Activated CD4-positive, alpha-beta T cell treated with anti-CD3 and anti-CD28 coated beads for 36 hours (primary cell): Measurements from ENCODE around the gene PPIL1. TPM values are rescaled to one million over a fixed set of nuclear protein-coding genes. Genes with fewer than 3 reads are reported as not detected.

Source experiments
- ATAC-seq: fragments of 200-7000 bp; cut with Tn5 transposase; one replicate; pipeline ENCODE4 v1.10.0; 2021; ENCODE audit warnings: mild to moderate bottlenecking, moderate library complexity
- CTCF ChIA-PET: fragments of 350-600 bp; sonication (Branson Sonifier 250); formaldehyde crosslinking; loops from one replicate; lab custom pipeline; 2021; ENCODE audit warnings: antibody characterized with exemption; lab: Charles Lee
- POLR2A ChIA-PET: fragments of 350-600 bp; sonication (Branson Sonifier 250); formaldehyde crosslinking; loops from one replicate; lab custom pipeline; 2021; ENCODE audit warnings: antibody characterized with exemption, inconsistent platforms; lab: Charles Lee
- DNase-seq: peaks from one replicate; pipeline ENCODE4 v3.0.0-alpha.2; 2020
- H3K27ac Mint-ChIP-seq: one replicate; pipeline ENCODE4 v1.8.0; 2021; ENCODE audit warnings: mixed read lengths
- H3K27me3 Mint-ChIP-seq: one replicate; pipeline ENCODE4 v1.8.0; 2021; ENCODE audit warnings: mixed read lengths
- H3K36me3 Mint-ChIP-seq: one replicate; pipeline ENCODE4 v1.8.0; 2021; ENCODE audit warnings: low read depth, mixed read lengths
- H3K4me1 Mint-ChIP-seq: one replicate; pipeline ENCODE4 v1.8.0; 2021; ENCODE audit warnings: mixed read lengths
- H3K4me3 Mint-ChIP-seq: one replicate; pipeline ENCODE4 v1.8.0; 2021; ENCODE audit warnings: mild to moderate bottlenecking, moderate library complexity, mixed read lengths
- H3K9me3 Mint-ChIP-seq: one replicate; pipeline ENCODE4 v1.8.0; 2021; ENCODE audit warnings: low read depth, mixed read lengths
- intact Hi-C, 2 experiments: fragments of 100-400 bp; cut with DNase I in 1 of 2; cut with micrococcal nuclease in 1 of 2; formaldehyde crosslinking; loops; one replicate each; pipeline versions ENCODE4 v1.14.2 to v1.15.1; 2022 to 2024; cut with DNase I, micrococcal nuclease
- total RNA-seq, 2 experiments: library from RNA; stranded (reverse); gene quantifications; one replicate each; pipeline ENCODE4 v1.2.3, GENCODE V29; 2021

PPIL1 gene
- total RNA-seq, 2 experiments from 2014 or later: 45.9 to 46.0 TPM

- POLR2A ChIA-PET: no interaction called here
- CTCF ChIA-PET: interaction anchor here (0.6 to 1.4 kb wide), 2 partner anchors 29 to 39 kb away, joined by 4 read pairs; no protein-coding TSS in a partner anchor
- H3K27ac Mint-ChIP-seq: no peak overlapping the region
- no peak for DNase-seq
- intact Hi-C loops: no loop called here
- H3K9me3 Mint-ChIP-seq: no peaks in the 10 kb centered on the region
- H3K27me3 Mint-ChIP-seq: peaks cover 2% of the 10 kb centered on the region
- no peak for ATAC-seq
- H3K4me1 Mint-ChIP-seq: peaks cover 6% of the 10 kb centered on the region
- no peaks in the 10 kb centered on the region for H3K36me3 Mint-ChIP-seq
- H3K4me3 Mint-ChIP-seq: no peak overlapping the region
Measured at GRCh38 chr6:36823421-36824096, 51.0 kb downstream of the PPIL1 start.

GRCh38 chr6:36822506-36823269 is 51.9 kb downstream of the PPIL1 start:
- Mint-ChIP-seq H3K36me3 (no peaks in the 10 kb centered on the region), H3K9me3 (no peaks in the 10 kb centered on the region), H3K27me3 (peaks cover 2% of the 10 kb centered on the region), H3K27ac (no peak overlapping the region), H3K4me1 (peaks cover 3% of the 10 kb centered on the region), H3K4me3 (no peak overlapping the region)
- CTCF ChIA-PET: no interaction called here
- ATAC-seq: no peak
- intact Hi-C loops: no loop called here
- POLR2A ChIA-PET: no interaction called here
- DNase-seq: no peak

GRCh38 chr6:36821581-36822335 is 52.8 kb downstream of the PPIL1 start:
- H3K4me1 Mint-ChIP-seq: no peaks in the 10 kb centered on the region
- DNase-seq (peak; percentile 24), ATAC-seq (no peak)
- no peak overlapping the region for H3K27ac Mint-ChIP-seq
- ChIA-PET POLR2A (no interaction called here), CTCF (interaction anchor here (0.8 kb wide), 1 partner anchor 140 kb away, joined by 4 read pairs; no protein-coding TSS in a partner anchor)
- no peaks in the 10 kb centered on the region for H3K27me3 Mint-ChIP-seq
- intact Hi-C loops: no loop called here
- H3K4me3 Mint-ChIP-seq: no peak overlapping the region
- no peaks in the 10 kb centered on the region for H3K36me3 Mint-ChIP-seq
- no peaks in the 10 kb centered on the region for H3K9me3 Mint-ChIP-seq

GRCh38 chr6:36820700-36821580 is 53.7 kb downstream of the PPIL1 start:
- no peak for DNase-seq
- ATAC-seq: no peak
- H3K27me3 Mint-ChIP-seq: no peaks in the 10 kb centered on the region
- POLR2A ChIA-PET: no interaction called here
- CTCF ChIA-PET: interaction anchor here (0.8 kb wide), 1 partner anchor 139 kb away, joined by 4 read pairs; no protein-coding TSS in a partner anchor
- intact Hi-C loops: no loop called here
- H3K36me3 Mint-ChIP-seq: no peaks in the 10 kb centered on the region
- no peaks in the 10 kb centered on the region for H3K9me3 Mint-ChIP-seq
- H3K27ac Mint-ChIP-seq: no peak overlapping the region
- no peaks in the 10 kb centered on the region for H3K4me1 Mint-ChIP-seq
- no peak overlapping the region for H3K4me3 Mint-ChIP-seq

GRCh38 chr6:36818756-36819155 is 55.8 kb downstream of the PPIL1 start:
- Mint-ChIP-seq H3K27me3 (no peaks in the 10 kb centered on the region), H3K36me3 (no peaks in the 10 kb centered on the region), H3K4me3 (no peak overlapping the region), H3K27ac (no peak overlapping the region), H3K4me1 (no peaks in the 10 kb centered on the region), H3K9me3 (no peaks in the 10 kb centered on the region)
- DNase-seq (no peak), ATAC-seq (no peak)
- intact Hi-C loops: no loop called here
- ChIA-PET CTCF (no interaction called here), POLR2A (no interaction called here)

- H3K4me1 Mint-ChIP-seq: no peaks in the 10 kb centered on the region
- no peak overlapping the region for H3K27ac Mint-ChIP-seq
- ChIA-PET CTCF (no interaction called here), POLR2A (no interaction called here)
- ATAC-seq: no peak
- no peak for DNase-seq
- intact Hi-C loops: no loop called here
- H3K36me3 Mint-ChIP-seq: no peaks in the 10 kb centered on the region
- no peaks in the 10 kb centered on the region for H3K27me3 Mint-ChIP-seq
- no peak overlapping the region for H3K4me3 Mint-ChIP-seq
- H3K9me3 Mint-ChIP-seq: no peaks in the 10 kb centered on the region
Measured at GRCh38 chr6:36817847-36818246, 56.8 kb downstream of the PPIL1 start.

- ChIA-PET CTCF (interaction anchor here (1.4 kb wide), 1 partner anchor 51 kb away, joined by 3 read pairs; no protein-coding TSS in a partner anchor), POLR2A (no interaction called here)
- intact Hi-C loops: no loop called here
- Mint-ChIP-seq H3K4me3 (no peak overlapping the region), H3K4me1 (no peaks in the 10 kb centered on the region), H3K9me3 (no peaks in the 10 kb centered on the region), H3K27ac (no peak overlapping the region), H3K36me3 (no peaks in the 10 kb centered on the region), H3K27me3 (no peaks in the 10 kb centered on the region)
- no peak for ATAC-seq
- DNase-seq: no peak
Measured at GRCh38 chr6:36817176-36817817, 57.3 kb downstream of the PPIL1 start.

GRCh38 chr6:36815962-36816735 is 58.5 kb downstream of the PPIL1 start:
- Mint-ChIP-seq H3K27ac (no peak overlapping the region), H3K4me1 (no peaks in the 10 kb centered on the region), H3K27me3 (no peaks in the 10 kb centered on the region), H3K9me3 (no peaks in the 10 kb centered on the region), H3K4me3 (no peak overlapping the region), H3K36me3 (no peaks in the 10 kb centered on the region)
- POLR2A ChIA-PET: no interaction called here
- CTCF ChIA-PET: interaction anchor here (0.6 to 1.4 kb wide), 3 partner anchors 50 to 510 kb away, joined by 3 to 4 read pairs (median 3); no protein-coding TSS in a partner anchor
- ATAC-seq (no peak), DNase-seq (no peak)
- intact Hi-C loops: no loop called here

- Mint-ChIP-seq H3K9me3 (no peaks in the 10 kb centered on the region), H3K27me3 (no peaks in the 10 kb centered on the region), H3K4me3 (no peak overlapping the region), H3K27ac (no peak overlapping the region), H3K4me1 (no peaks in the 10 kb centered on the region), H3K36me3 (no peaks in the 10 kb centered on the region)
- intact Hi-C loops: no loop called here
- ATAC-seq: no peak
- POLR2A ChIA-PET: no interaction called here
- DNase-seq: no peak
- CTCF ChIA-PET: interaction anchor here (1.5 kb wide), 1 partner anchor 37 kb away, joined by 5 read pairs; no protein-coding TSS in a partner anchor
Measured at GRCh38 chr6:36814249-36814648, 60.4 kb downstream of the PPIL1 start.

GRCh38 chr6:36813526-36813925 is 61.1 kb downstream of the PPIL1 start:
- Mint-ChIP-seq H3K9me3 (no peaks in the 10 kb centered on the region), H3K36me3 (no peaks in the 10 kb centered on the region), H3K27ac (no peak overlapping the region), H3K27me3 (no peaks in the 10 kb centered on the region), H3K4me1 (no peaks in the 10 kb centered on the region), H3K4me3 (no peak overlapping the region)
- intact Hi-C loops: no loop called here
- CTCF ChIA-PET: interaction anchor here (0.6 to 1.5 kb wide), 2 partner anchors 38 to 298 kb away, joined by 3 to 5 read pairs; no protein-coding TSS in a partner anchor
- POLR2A ChIA-PET: no interaction called here
- ATAC-seq (no peak), DNase-seq (no peak)
